IMR-90 (cell line): ENCODE results near the gene HELZ. TPM values are rescaled to one million over a fixed set of nuclear protein-coding genes. Genes with fewer than 3 reads are reported as not detected.

ENCODE experiments used
- ATAC-seq: fragments of 200-7000 bp; cut with Tn5 transposase; 2 replicates; pipeline ENCODE4 v1.9.1; 2020; ENCODE audit warnings: low read depth, mild to moderate bottlenecking, moderate library complexity
- BruUV-seq: library from RNA; stranded (reverse); fragments of 400-500 nt; replicated peaks from 2 replicates; lab custom pipeline; 2021; lab: Mats Ljungman, UMichigan
- CTCF ChIA-PET: fragments of 300-600 bp; formaldehyde crosslinking; extraction: SDS; loops from one replicate; lab custom pipeline; 2021; ENCODE audit warnings: antibody characterized with exemption; lab: Yijun Ruan, JAX
- POLR2A ChIA-PET: fragments of 300-600 bp; sonication (Branson Sonifier 250); formaldehyde crosslinking; loops from one replicate; lab custom pipeline; 2022; ENCODE audit warnings: antibody characterized with exemption; ENCODE audit not compliant: unreplicated experiment; lab: Charles Lee
- DNase-seq: peaks from one replicate; pipeline ENCODE4 v3.0.0; 2013
- H2AFZ ChIP-seq: replicated peaks from 2 replicates; pipeline ENCODE3; 2013; ENCODE audit warnings: low read length, mild to moderate bottlenecking; ENCODE audit not compliant: poor library complexity
- H2AK5ac ChIP-seq: 2 replicates; pipeline ENCODE4 v1.6.1; 2013; ENCODE audit warnings: low read depth, low read length, inconsistent platforms
- H2AK9ac ChIP-seq: replicated peaks from 2 replicates; pipeline ENCODE3; 2013; ENCODE audit warnings: mild to moderate bottlenecking, low read depth, low read length, moderate library complexity; ENCODE audit not compliant: poor library complexity
- H2BK120ac ChIP-seq: 2 replicates; pipeline ENCODE4 v1.6.1; 2013; ENCODE audit warnings: low read depth, low read length, inconsistent platforms
- H2BK15ac ChIP-seq: 3 replicates; pipeline ENCODE4 v1.6.1; 2013; ENCODE audit warnings: low read depth, low read length, inconsistent platforms
- H2BK20ac ChIP-seq: 2 replicates; pipeline ENCODE4 v1.6.1; 2013; ENCODE audit warnings: low read depth, mild to moderate bottlenecking, inconsistent platforms, low read length, moderate library complexity
- H2BK5ac ChIP-seq: 2 replicates; pipeline ENCODE4 v1.6.1; 2013; ENCODE audit warnings: mild to moderate bottlenecking, low read depth, low read length, inconsistent platforms; ENCODE audit not compliant: poor library complexity, severe bottlenecking
- H3K14ac ChIP-seq: replicated peaks from 2 replicates; pipeline ENCODE4 v1.6.1; 2013; ENCODE audit warnings: low read depth, low read length, inconsistent platforms
- H3K18ac ChIP-seq: 2 replicates; pipeline ENCODE4 v1.6.1; 2013; ENCODE audit warnings: low read depth, low read length, control low read depth
- H3K23ac ChIP-seq: 2 replicates; pipeline ENCODE4 v1.6.1; 2013; ENCODE audit warnings: low read depth, low read length, inconsistent platforms
- H3K27ac ChIP-seq: 2 replicates; pipeline ENCODE4 v1.5.1; 2013; ENCODE audit warnings: mild to moderate bottlenecking, control low read depth, low read length; ENCODE audit not compliant: insufficient read depth
- H3K27me3 ChIP-seq: 2 replicates; pipeline ENCODE4 v1.6.1; 2013; ENCODE audit warnings: low read length; ENCODE audit not compliant: control insufficient read depth, insufficient read depth
- H3K36me3 ChIP-seq: 2 replicates; pipeline ENCODE4 v1.6.1; 2013; ENCODE audit warnings: low read length, mixed read lengths; ENCODE audit not compliant: control insufficient read depth, insufficient read depth
- H3K4ac ChIP-seq: 2 replicates; pipeline ENCODE4 v1.6.1; 2013; ENCODE audit warnings: low read depth, low read length, inconsistent platforms
- H3K4me1 ChIP-seq: 2 replicates; pipeline ENCODE4 v1.6.1; 2013; ENCODE audit warnings: low read length, mixed read lengths; ENCODE audit not compliant: control insufficient read depth, insufficient read depth
- H3K4me2 ChIP-seq: 2 replicates; pipeline ENCODE4 v1.6.1; 2013; ENCODE audit warnings: low read depth, mild to moderate bottlenecking, control low read depth, low read length, moderate library complexity
- H3K4me3 ChIP-seq: 2 replicates; pipeline ENCODE4 v1.5.1; 2013; ENCODE audit warnings: low read depth, mild to moderate bottlenecking, control low read depth, low read length, moderate library complexity; ENCODE audit not compliant: insufficient read depth
- H3K56ac ChIP-seq: 2 replicates; pipeline ENCODE4 v1.6.1; 2013; ENCODE audit warnings: low read length, inconsistent platforms; ENCODE audit not compliant: insufficient read depth; ENCODE audit errors: extremely low read depth
- H3K79me1 ChIP-seq, 2 experiments: 2 replicates each; pipeline ENCODE4 v1.6.1; 2013; ENCODE audit warnings: low read length in 2 of 2, inconsistent platforms in 1 of 2, low read depth in 1 of 2
- H3K9ac ChIP-seq: 2 replicates; pipeline ENCODE4 v1.6.1; 2013; ENCODE audit warnings: low read depth, low read length, control low read depth
- H3K9me1 ChIP-seq: 2 replicates; pipeline ENCODE4 v1.6.1; 2013; ENCODE audit warnings: low read length, inconsistent platforms; ENCODE audit not compliant: insufficient read depth
- H3K9me3 ChIP-seq: 2 replicates; pipeline ENCODE4 v1.6.1; 2013; ENCODE audit warnings: low read length; ENCODE audit not compliant: control insufficient read depth, insufficient read depth
- H4K20me1 ChIP-seq: 2 replicates; pipeline ENCODE4 v1.6.1; 2013; ENCODE audit warnings: low read length, inconsistent platforms; ENCODE audit not compliant: insufficient read depth
- H4K5ac ChIP-seq: 2 replicates; pipeline ENCODE4 v1.6.1; 2013; ENCODE audit warnings: mild to moderate bottlenecking, low read depth, low read length, control low read depth
- H4K8ac ChIP-seq, 2 experiments: 2 replicates each; pipeline ENCODE4 v1.6.1; 2013; ENCODE audit warnings: low read depth in 2 of 2, low read length in 2 of 2, control low read depth in 1 of 2, inconsistent platforms in 1 of 2
- H4K91ac ChIP-seq: 2 replicates; pipeline ENCODE4 v1.6.1; 2013; ENCODE audit warnings: low read depth, low read length, inconsistent platforms; ENCODE audit not compliant: insufficient read depth
- BHLHE40 ChIP-seq: fragments of 150-350 bp; IDR thresholded peaks from 2 replicates; pipeline ENCODE4 v1.6.1; 2016; ENCODE audit warnings: mild to moderate bottlenecking, low read depth, low read length
- CEBPB ChIP-seq: IDR thresholded peaks from 2 replicates; pipeline ENCODE4 v1.6.1; 2012; ENCODE audit warnings: low read depth, low read length, improper control_type of control experiment
- CHD1 ChIP-seq: IDR thresholded peaks from 2 replicates; pipeline ENCODE4 v1.6.1; 2012; ENCODE audit warnings: low read depth, low read length, improper control_type of control experiment
- CTCF ChIP-seq: conservative IDR thresholded peaks from 2 replicates; pipeline ENCODE4 v1.5.1; 2012; ENCODE audit warnings: mild to moderate bottlenecking, low read depth, low read length, improper control_type of control experiment
- ELK1 ChIP-seq: fragments of 150-350 bp; IDR thresholded peaks from 2 replicates; pipeline ENCODE4 v1.6.1; 2016; ENCODE audit warnings: low read depth, mild to moderate bottlenecking, low read length, moderate library complexity, borderline replicate concordance
- MAFK ChIP-seq: IDR thresholded peaks from 2 replicates; pipeline ENCODE4 v1.6.1; 2012; ENCODE audit warnings: low read depth, low read length, improper control_type of control experiment
- MAZ ChIP-seq: IDR thresholded peaks from 2 replicates; pipeline ENCODE4 v1.6.1; 2012; ENCODE audit warnings: low read depth, mild to moderate bottlenecking, low read length, improper control_type of control experiment, moderate library complexity, borderline replicate concordance
- MXI1 ChIP-seq: IDR thresholded peaks from 2 replicates; pipeline ENCODE4 v1.6.1; 2012; ENCODE audit warnings: low read depth, mild to moderate bottlenecking, low read length, moderate library complexity, borderline replicate concordance
- POLR2A ChIP-seq: IDR thresholded peaks from 2 replicates; pipeline ENCODE4 v1.6.1; 2012; ENCODE audit warnings: mild to moderate bottlenecking, low read depth, low read length
- RAD21 ChIP-seq: IDR thresholded peaks from 2 replicates; pipeline ENCODE4 v1.6.1; 2012; ENCODE audit warnings: low read length, improper control_type of control experiment
- RFX5 ChIP-seq: IDR thresholded peaks from 2 replicates; pipeline ENCODE4 v1.8.0; 2012; ENCODE audit warnings: low read depth, mild to moderate bottlenecking, low read length, moderate library complexity
- SMC3 ChIP-seq: fragments of 150-350 bp; IDR thresholded peaks from 2 replicates; pipeline ENCODE4 v1.6.1; 2016; ENCODE audit warnings: low read depth, mild to moderate bottlenecking, antibody characterized with exemption, low read length, moderate library complexity
- WGBS, 2 experiments: methylation state at CpG; one replicate each; pipeline versions ENCODE4 v1.1.5 to v1.1.7; 2013; ENCODE audit warnings: missing lambda C conversion rate in 2 of 2; ENCODE audit not compliant: insufficient read length in 1 of 2; ENCODE audit errors: extremely low coverage in 2 of 2; 5-methylcytosine and 5-hydroxymethylcytosine counted together
- dilution Hi-C: fragments of 300-500 bp; cut with HindIII; formaldehyde crosslinking; loops from one replicate; pipeline ENCODE4 v1.14.3; 2018; ENCODE audit warnings: low sequenced_read_pairs; ENCODE audit not compliant: unreplicated experiment
- in situ Hi-C: fragments of 300-500 bp; cut with MboI; formaldehyde crosslinking; loops from 3 replicates; pipeline ENCODE4 v1.14.3; 2019; ENCODE audit warnings: low sequenced_read_pairs, inconsistent platforms, mixed read lengths
- intact Hi-C: fragments of 100-400 bp; cut with micrococcal nuclease; formaldehyde crosslinking; loops from 2 replicates; pipeline ENCODE4 v1.10.0; 2022
- polyA plus RNA-seq, 3 experiments: library from polyadenylated mRNA; depleted of rRNA; stranded (reverse); fragments of >200 nt; gene quantifications; 2 replicates each; pipeline ENCODE4 v1.2.3, GENCODE V29; 2012; ENCODE audit warnings: low replicate concordance in 1 of 3
- total RNA-seq: library from RNA; depleted of rRNA; stranded (reverse); fragments of >200 nt; gene quantifications from 2 replicates; pipeline ENCODE4 v1.2.3, GENCODE V29; 2012

HELZ gene
- total and polyA plus RNA-seq, 2 of the 4 experiments (the other 2 are of a cell fraction): 8.0 to 60.6 TPM

GRCh38 chr17:67200727-67201301, 44.2 kb downstream of the HELZ start:
- dilution Hi-C loops (no loop called here), in situ Hi-C loops (no loop called here), intact Hi-C loops (no loop called here)
- peaks cover 16 to 38% of the 10 kb centered on the region in 2 experiments; a peak in 3 of 4 replicates for H3K79me1 ChIP-seq
- H2BK20ac ChIP-seq: no peak overlapping the region
- H3K4me3 ChIP-seq: no peak overlapping the region
- no peaks in the 10 kb centered on the region for H3K4me1 ChIP-seq
- H4K5ac ChIP-seq: no peak overlapping the region
- no peak overlapping the region for H3K23ac ChIP-seq
- no peak overlapping the region for H2BK5ac ChIP-seq
- H3K9me1 ChIP-seq: peaks cover 6% of the 10 kb centered on the region; the same call in 1 of the 2 replicates
- H4K20me1 ChIP-seq: peaks cover 3% of the 10 kb centered on the region; the same call in 1 of the 2 replicates
- no peak overlapping the region for H2AK9ac ChIP-seq
- H3K14ac ChIP-seq: no peak overlapping the region
- no peak for TF ChIP-seq CHD1
- TF ChIP-seq ELK1: no peak
- no peak for TF ChIP-seq POLR2A
- TF ChIP-seq CTCF: peak; percentile 31
- TF ChIP-seq MXI1: no peak
- no peak for TF ChIP-seq CEBPB
- no peak for TF ChIP-seq SMC3
- TF ChIP-seq RFX5: no peak
- TF ChIP-seq BHLHE40: no peak
- TF ChIP-seq MAZ: no peak
- no peak for TF ChIP-seq RAD21
- peak; percentile 42; the same call in 1 of the 2 replicates for TF ChIP-seq MAFK
- no peak overlapping the region for H3K4ac ChIP-seq
- WGBS, 2 experiments: no CpG with 5 or more reads among the region's 4 CpGs
- no peak for DNase-seq
- peak; percentile 51; the same call in 1 of the 2 replicates for ATAC-seq
- H3K9me3 ChIP-seq: no peaks in the 10 kb centered on the region
- H2BK120ac ChIP-seq: no peak overlapping the region
- H3K4me2 ChIP-seq: no peak overlapping the region
- no peak overlapping the region for H4K8ac ChIP-seq
- H3K27ac ChIP-seq: no peak overlapping the region
- no peak overlapping the region for H4K91ac ChIP-seq
- no peak overlapping the region for H3K18ac ChIP-seq
- no peaks in the 10 kb centered on the region for H3K27me3 ChIP-seq
- no peak overlapping the region for H2AFZ ChIP-seq
- H3K56ac ChIP-seq: no peak overlapping the region
- ChIA-PET POLR2A (no interaction called here), CTCF (interaction anchor here (0.6 to 1.5 kb wide), 2 partner anchors 20 to 21 kb away, joined by 3 to 4 read pairs; no protein-coding TSS in a partner anchor)
- no TSS peak for BruUV-seq
- H3K36me3 ChIP-seq: peaks cover 23% of the 10 kb centered on the region
- H3K9ac ChIP-seq: no peak overlapping the region
- H2BK15ac ChIP-seq: no peak overlapping the region
- no peak overlapping the region for H2AK5ac ChIP-seq
